Left ventricle myocardium inferior (tissue), 1 donor: ENCODE data around the gene INPP4B. TPM values are rescaled to one million over a fixed set of nuclear protein-coding genes. Genes with fewer than 3 reads are reported as not detected.

Experiments
- DNase-seq: peaks from one replicate; pipeline ENCODE4 v3.0.0-alpha.2; 2020
- H3K27ac ChIP-seq: fragments of 200-600 bp; replicated peaks from 2 replicates; pipeline ENCODE4 v1.8.0; 2021
- H3K27me3 ChIP-seq: fragments of 200-600 bp; 2 replicates; pipeline ENCODE4 v1.8.0; 2021; ENCODE audit warnings: low read depth
- H3K36me3 ChIP-seq: fragments of 200-600 bp; 2 replicates; pipeline ENCODE4 v1.8.0; 2021
- H3K4me1 ChIP-seq: fragments of 200-600 bp; 2 replicates; pipeline ENCODE4 v1.8.0; 2021
- H3K4me3 ChIP-seq: fragments of 200-600 bp; 2 replicates; pipeline ENCODE4 v1.8.0; 2021; ENCODE audit warnings: mild to moderate bottlenecking, moderate library complexity
- H3K9me3 ChIP-seq: fragments of 200-600 bp; replicated peaks from 2 replicates; pipeline ENCODE4 v1.8.0; 2021
- intact Hi-C: fragments of 100-400 bp; cut with micrococcal nuclease; formaldehyde crosslinking; loops from one replicate; pipeline ENCODE4 v1.11.0; 2022
- total RNA-seq: library from RNA; stranded (reverse); fragmentation: NEBNext Ultra II Directional; extraction: Animal tissue kit (Norgen Biotek cat#: 25700); gene quantifications from one replicate; pipeline ENCODE4 v1.2.1, GENCODE V29; 2021
- TF ChIP-seq, protein P1 (sequence below): fragments of 200-600 bp; IDR thresholded peaks from 2 replicates; pipeline ENCODE4 v1.8.0; 2021; ENCODE audit warnings: antibody characterized with exemption, mild to moderate bottlenecking, borderline replicate concordance
- donor health status: DM: no; HTN: yes; CAD: no; lungs with severe emphysema.

The INPP4B gene
- total RNA-seq, 1 donor from 2014 or later: 61.1 TPM

DNA sequence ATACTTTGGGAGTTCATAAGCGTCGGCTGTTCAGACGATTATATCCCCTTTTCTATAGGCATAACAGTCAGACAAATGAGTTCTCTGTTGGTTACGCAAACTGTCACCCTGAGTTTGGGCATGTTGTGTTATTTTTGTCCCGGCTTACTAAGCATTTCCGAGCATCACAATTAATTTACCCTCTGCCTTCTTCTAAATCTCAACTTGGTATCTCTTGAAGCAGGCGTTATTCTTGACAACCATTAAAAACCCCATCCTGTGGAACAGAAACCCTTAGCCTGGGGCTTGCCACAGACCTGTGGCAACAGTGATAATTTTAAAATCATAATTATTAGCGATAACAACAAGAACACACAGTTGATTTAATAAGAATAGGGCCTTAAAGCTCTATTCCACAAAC is 558.7 kb downstream of the INPP4B start:
- Histone ChIP-seq H3K36me3 (no peaks in the 10 kb centered on the region), H3K27ac (no peak overlapping the region), H3K4me3 (no peak overlapping the region), H3K4me1 (peaks cover 6% of the 10 kb centered on the region), H3K27me3 (no peaks in the 10 kb centered on the region), H3K9me3 (no peaks in the 10 kb centered on the region)
- intact Hi-C loops: no loop called here
- no peak for DNase-seq
- TF ChIP-seq, protein P1, sequence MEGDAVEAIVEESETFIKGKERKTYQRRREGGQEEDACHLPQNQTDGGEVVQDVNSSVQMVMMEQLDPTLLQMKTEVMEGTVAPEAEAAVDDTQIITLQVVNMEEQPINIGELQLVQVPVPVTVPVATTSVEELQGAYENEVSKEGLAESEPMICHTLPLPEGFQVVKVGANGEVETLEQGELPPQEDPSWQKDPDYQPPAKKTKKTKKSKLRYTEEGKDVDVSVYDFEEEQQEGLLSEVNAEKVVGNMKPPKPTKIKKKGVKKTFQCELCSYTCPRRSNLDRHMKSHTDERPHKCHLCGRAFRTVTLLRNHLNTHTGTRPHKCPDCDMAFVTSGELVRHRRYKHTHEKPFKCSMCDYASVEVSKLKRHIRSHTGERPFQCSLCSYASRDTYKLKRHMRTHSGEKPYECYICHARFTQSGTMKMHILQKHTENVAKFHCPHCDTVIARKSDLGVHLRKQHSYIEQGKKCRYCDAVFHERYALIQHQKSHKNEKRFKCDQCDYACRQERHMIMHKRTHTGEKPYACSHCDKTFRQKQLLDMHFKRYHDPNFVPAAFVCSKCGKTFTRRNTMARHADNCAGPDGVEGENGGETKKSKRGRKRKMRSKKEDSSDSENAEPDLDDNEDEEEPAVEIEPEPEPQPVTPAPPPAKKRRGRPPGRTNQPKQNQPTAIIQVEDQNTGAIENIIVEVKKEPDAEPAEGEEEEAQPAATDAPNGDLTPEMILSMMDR: no peak

DNA sequence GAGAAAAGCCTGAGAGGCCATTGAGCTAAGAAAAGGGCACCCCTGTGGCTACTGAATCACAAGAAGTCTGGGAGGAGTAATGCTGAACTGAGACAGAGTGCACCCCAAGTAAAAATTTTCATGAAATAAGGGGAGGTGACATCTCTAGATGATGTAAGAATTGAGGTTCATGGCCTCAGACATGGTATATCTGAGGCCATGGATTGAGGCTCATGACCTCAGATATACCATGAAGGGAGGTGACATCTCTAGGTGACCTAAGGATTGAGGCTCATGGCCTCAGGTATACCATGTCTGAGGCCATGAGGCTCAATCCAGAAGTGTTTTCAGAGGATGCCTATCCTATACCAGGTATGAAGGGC is 560.9 kb downstream of the INPP4B start:
- DNase-seq: no peak
- intact Hi-C loops: no loop called here
- TF ChIP-seq, protein P1: no peak
- H3K27ac ChIP-seq: no peak overlapping the region
- no peaks in the 10 kb centered on the region for H3K36me3 ChIP-seq
- H3K4me3 ChIP-seq: no peak overlapping the region
- no peaks in the 10 kb centered on the region for H3K9me3 ChIP-seq
- H3K4me1 ChIP-seq: peaks cover 6% of the 10 kb centered on the region
- no peaks in the 10 kb centered on the region for H3K27me3 ChIP-seq

DNA sequence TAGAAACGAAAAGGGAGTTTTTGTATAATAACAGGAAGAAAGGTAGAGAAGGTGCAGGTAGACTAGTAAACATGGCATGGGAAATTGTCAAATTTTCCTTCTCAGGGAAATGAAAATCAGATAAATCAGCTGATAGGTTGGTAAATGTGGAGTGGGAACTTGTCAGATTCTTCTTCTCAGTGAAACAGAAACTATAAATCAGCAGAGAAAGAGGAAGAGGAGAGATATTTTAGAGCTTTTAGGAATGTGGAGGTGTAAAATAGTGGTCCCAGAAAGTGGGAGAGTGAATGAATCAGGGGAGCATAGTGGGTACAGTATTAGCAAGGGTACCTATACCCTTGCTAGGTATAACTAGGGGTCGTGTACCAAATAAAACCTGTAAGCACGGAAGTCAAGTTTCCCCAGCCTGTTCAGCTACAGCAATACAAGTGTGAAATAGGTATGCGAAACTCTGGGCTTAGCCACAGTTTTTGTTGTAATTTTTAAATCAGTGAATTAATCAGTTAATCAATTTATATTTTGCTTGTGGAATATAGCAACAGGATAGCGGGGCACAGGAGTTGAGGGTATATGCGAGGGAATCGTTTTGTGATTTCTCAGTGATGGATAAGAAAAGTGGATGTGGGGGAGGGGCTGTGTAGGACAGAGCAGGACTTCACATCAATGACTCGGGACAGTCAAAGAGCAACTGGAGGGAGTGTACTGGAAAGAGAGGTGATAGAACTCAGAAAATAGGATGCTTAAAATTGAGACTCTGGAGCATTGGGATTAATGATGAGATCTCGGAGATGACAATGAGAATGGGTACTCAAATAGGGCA is 561.5 kb downstream of the INPP4B start:
- Histone ChIP-seq H3K27me3 (no peaks in the 10 kb centered on the region), H3K9me3 (no peaks in the 10 kb centered on the region), H3K4me3 (no peak overlapping the region), H3K27ac (no peak overlapping the region), H3K36me3 (no peaks in the 10 kb centered on the region), H3K4me1 (peaks cover 6% of the 10 kb centered on the region)
- intact Hi-C loops: no loop called here
- TF ChIP-seq, protein P1: no peak
- DNase-seq: no peak

DNA sequence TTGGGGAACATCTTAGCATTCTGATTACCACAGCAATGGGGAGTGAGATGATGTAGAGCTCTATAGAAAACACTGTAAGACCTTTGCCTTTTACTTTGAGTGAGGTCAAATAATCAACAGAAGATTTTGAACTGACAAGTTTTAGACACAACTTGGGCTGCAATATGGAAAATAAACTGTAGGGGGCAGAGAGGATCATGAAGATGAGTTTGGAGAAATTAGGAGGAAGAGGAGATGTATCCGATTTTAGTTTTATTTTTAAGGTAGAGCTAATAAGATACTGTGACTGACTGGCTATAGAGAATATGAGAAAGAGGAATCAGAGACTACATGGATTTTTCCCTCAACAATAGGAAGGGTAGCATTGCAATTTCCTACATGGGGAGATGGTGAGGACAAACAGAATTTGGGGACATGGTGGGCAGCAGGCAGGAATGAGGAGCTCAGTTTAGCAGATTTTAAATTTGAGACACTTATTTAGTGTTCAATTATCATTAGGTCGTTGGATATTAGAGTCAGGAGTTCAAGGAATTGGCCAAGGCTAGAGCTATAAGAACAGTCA is 563.1 kb downstream of the INPP4B start:
- H3K9me3 ChIP-seq: no peaks in the 10 kb centered on the region
- H3K27ac ChIP-seq: no peak overlapping the region
- TF ChIP-seq, protein P1: peak; percentile 72
- intact Hi-C loops: no loop called here
- no peak overlapping the region for H3K4me3 ChIP-seq
- H3K36me3 ChIP-seq: no peaks in the 10 kb centered on the region
- DNase-seq: no peak
- peaks cover 6% of the 10 kb centered on the region for H3K4me1 ChIP-seq
- H3K27me3 ChIP-seq: no peaks in the 10 kb centered on the region

DNA sequence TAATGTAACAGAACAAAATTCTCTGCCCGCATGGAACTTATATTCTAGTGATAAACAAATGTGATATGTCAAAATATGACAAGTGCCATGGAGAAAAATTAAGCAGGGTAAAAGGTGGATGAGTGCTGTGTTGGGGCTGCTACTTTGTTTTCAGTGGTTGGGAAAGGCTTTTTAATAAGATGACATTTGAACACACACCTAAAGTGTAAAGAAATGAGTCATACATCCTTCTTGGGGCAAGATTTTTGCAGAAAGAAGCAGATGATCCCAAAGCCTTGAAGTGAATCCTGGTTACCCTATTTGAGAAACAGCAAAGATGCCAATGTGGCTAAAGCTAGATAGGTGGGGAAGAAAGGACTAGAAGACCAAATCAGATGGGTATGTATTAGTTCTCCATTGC is 564.1 kb downstream of the INPP4B start:
- intact Hi-C loops: no loop called here

More for the DNA sequence above, 564.1 kb downstream of the INPP4B start:
- Histone ChIP-seq H3K9me3 (no peaks in the 10 kb centered on the region), H3K27me3 (no peaks in the 10 kb centered on the region), H3K36me3 (no peaks in the 10 kb centered on the region), H3K27ac (no peak overlapping the region), H3K4me1 (peaks cover 6% of the 10 kb centered on the region), H3K4me3 (no peak overlapping the region)
- DNase-seq: no peak
- TF ChIP-seq, protein P1: no peak
